ENCODE measurements around the gene MXRA8.

The MXRA8 gene

DNA sequence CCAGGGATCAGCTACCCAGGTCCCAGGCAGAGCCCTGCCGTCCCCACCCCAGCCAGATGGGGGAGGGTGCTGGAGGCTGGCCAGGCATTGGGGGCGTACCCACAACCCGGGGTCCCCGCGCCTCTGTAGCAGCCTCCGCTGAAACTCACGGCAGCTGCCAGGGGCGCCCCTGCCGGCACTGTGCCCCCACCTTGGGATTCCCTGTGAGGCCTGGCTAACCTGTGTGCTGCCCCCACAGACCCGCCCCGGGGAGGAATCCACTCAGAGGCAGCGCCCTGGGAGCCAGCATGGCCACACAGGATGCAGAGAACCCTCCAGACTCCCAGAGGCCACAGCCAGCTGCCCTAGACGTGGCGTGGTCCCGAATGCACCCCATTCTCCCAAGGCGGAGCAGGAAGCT lies 13.0 kb downstream of the MXRA8 start:
- Histone ChIP-seq H3K4me3 (replicated peaks; ENCODE audit: insufficient read depth, low read length) (no peak overlapping the region), H3K27me3 (ENCODE audit: insufficient read depth, poor library complexity, severe bottlenecking) (no peaks in the 10 kb centered on the region), H3K27ac (replicated peaks) (no peak overlapping the region)
- DNase-seq (ENCODE audit: low read depth in 1 of 2, low spot score in 1 of 2) = no peak
- TF ChIP-seq SPI1 (IDR thresholded peaks at IDR 0.05; ENCODE audit: borderline replicate concordance, low read depth) (no peak), POLR2AphosphoS5 (IDR thresholded peaks at IDR 0.05; ENCODE audit: low read depth) (no peak), GABPA (IDR thresholded peaks at IDR 0.05; ENCODE audit: low read depth) (no peak)
- TF ChIP-seq, protein P1, sequence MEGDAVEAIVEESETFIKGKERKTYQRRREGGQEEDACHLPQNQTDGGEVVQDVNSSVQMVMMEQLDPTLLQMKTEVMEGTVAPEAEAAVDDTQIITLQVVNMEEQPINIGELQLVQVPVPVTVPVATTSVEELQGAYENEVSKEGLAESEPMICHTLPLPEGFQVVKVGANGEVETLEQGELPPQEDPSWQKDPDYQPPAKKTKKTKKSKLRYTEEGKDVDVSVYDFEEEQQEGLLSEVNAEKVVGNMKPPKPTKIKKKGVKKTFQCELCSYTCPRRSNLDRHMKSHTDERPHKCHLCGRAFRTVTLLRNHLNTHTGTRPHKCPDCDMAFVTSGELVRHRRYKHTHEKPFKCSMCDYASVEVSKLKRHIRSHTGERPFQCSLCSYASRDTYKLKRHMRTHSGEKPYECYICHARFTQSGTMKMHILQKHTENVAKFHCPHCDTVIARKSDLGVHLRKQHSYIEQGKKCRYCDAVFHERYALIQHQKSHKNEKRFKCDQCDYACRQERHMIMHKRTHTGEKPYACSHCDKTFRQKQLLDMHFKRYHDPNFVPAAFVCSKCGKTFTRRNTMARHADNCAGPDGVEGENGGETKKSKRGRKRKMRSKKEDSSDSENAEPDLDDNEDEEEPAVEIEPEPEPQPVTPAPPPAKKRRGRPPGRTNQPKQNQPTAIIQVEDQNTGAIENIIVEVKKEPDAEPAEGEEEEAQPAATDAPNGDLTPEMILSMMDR (IDR thresholded peaks at IDR 0.05; ENCODE audit: insufficient read depth, low read length) = no peak
- TF ChIP-seq, protein P2, sequence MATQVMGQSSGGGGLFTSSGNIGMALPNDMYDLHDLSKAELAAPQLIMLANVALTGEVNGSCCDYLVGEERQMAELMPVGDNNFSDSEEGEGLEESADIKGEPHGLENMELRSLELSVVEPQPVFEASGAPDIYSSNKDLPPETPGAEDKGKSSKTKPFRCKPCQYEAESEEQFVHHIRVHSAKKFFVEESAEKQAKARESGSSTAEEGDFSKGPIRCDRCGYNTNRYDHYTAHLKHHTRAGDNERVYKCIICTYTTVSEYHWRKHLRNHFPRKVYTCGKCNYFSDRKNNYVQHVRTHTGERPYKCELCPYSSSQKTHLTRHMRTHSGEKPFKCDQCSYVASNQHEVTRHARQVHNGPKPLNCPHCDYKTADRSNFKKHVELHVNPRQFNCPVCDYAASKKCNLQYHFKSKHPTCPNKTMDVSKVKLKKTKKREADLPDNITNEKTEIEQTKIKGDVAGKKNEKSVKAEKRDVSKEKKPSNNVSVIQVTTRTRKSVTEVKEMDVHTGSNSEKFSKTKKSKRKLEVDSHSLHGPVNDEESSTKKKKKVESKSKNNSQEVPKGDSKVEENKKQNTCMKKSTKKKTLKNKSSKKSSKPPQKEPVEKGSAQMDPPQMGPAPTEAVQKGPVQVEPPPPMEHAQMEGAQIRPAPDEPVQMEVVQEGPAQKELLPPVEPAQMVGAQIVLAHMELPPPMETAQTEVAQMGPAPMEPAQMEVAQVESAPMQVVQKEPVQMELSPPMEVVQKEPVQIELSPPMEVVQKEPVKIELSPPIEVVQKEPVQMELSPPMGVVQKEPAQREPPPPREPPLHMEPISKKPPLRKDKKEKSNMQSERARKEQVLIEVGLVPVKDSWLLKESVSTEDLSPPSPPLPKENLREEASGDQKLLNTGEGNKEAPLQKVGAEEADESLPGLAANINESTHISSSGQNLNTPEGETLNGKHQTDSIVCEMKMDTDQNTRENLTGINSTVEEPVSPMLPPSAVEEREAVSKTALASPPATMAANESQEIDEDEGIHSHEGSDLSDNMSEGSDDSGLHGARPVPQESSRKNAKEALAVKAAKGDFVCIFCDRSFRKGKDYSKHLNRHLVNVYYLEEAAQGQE (IDR thresholded peaks at IDR 0.05; ENCODE audit: insufficient replicate concordance, low read depth) = no peak

DNA sequence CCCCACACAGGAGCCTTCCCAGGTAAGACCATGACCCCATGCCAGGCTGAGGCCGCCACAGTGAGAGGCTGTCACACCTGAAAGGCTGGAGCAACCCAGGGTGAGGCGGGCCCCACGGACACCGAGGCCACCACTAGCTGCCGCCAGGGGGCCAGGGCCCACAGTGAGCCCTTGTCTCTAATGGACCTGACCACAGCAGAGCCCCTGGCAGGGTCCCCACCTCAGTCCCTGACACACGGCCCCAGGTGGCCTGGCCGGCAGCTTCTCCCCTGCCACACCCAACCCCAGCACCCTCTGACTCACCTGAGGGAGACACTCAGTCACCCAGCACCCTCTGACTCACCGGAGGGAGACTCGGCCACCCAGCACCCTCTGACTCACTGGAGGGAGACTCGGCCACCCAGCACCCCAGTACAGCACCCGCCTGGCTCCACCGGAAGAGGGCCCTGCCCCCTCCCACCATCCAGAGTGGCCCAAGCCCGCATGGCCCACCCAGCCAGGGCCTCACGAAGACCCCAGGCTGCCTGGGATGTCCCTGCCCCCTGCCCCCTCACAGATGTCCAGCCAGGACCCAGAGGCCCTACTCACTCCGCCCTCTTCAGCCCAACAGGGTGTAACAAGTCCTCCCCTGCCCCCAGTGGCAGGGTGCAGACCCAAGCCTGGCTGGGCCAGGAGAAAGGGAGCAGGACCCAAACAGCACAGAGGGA lies 13.5 kb downstream of the MXRA8 start:
- H3K4me3 ChIP-seq (replicated peaks; ENCODE audit: insufficient read depth, low read length) = no peak overlapping the region
- TF ChIP-seq GABPA (IDR thresholded peaks at IDR 0.05; ENCODE audit: low read depth) = no peak
- TF ChIP-seq SPI1 (IDR thresholded peaks at IDR 0.05; ENCODE audit: borderline replicate concordance, low read depth) = no peak

DNA sequence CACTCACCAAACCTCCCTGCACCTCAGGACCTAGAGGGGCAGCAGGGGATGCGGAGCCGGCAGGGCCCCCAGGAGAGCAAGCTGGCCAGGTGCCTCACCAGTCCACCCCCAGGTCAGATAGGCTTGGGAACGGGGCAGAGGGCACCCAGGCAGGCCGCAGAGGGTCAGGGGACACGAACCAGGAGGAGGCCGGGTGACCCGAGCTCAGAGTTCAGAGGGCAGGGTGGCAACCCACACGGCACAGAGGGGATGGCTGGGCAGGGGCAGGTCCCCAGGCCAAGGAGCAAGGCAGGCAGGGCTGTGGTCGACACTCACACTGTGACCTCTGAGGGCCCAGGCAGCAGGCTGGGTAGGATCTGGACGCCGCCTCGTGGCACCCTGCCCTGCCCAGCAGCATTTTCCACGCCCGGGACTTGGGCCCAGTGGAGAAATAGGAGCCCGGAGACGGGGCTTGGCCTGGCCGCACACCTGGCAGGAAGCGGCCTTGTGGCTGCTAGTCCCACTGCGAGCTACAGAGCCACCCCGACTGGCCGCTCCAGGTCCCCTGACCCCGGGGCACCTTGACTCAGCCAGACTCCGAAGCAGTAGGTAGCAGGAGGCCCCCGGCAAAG lies 14.4 kb downstream of the MXRA8 start:
- TF ChIP-seq POLR2AphosphoS5 (IDR thresholded peaks at IDR 0.05; ENCODE audit: low read depth) (no peak), SPI1 (IDR thresholded peaks at IDR 0.05; ENCODE audit: borderline replicate concordance, low read depth) (no peak), GABPA (IDR thresholded peaks at IDR 0.05; ENCODE audit: low read depth) (no peak)
- TF ChIP-seq, protein P2 (IDR thresholded peaks at IDR 0.05; ENCODE audit: insufficient replicate concordance, low read depth) = no peak
- TF ChIP-seq, protein P1 (IDR thresholded peaks at IDR 0.05; ENCODE audit: insufficient read depth, low read length) = no peak
- no peak overlapping the region for H3K27ac ChIP-seq (replicated peaks)
- no peaks in the 10 kb centered on the region for H3K27me3 ChIP-seq (ENCODE audit: insufficient read depth, poor library complexity, severe bottlenecking)
- DNase-seq (ENCODE audit: low read depth in 1 of 2, low spot score in 1 of 2) = no peak
- no peak overlapping the region for H3K4me3 ChIP-seq (replicated peaks; ENCODE audit: insufficient read depth, low read length)

More for the DNA sequence above, 13.5 kb downstream of the MXRA8 start:
- Histone ChIP-seq H3K27ac (replicated peaks) (no peak overlapping the region), H3K27me3 (ENCODE audit: insufficient read depth, poor library complexity, severe bottlenecking) (no peaks in the 10 kb centered on the region)
- DNase-seq (ENCODE audit: low read depth in 1 of 2, low spot score in 1 of 2) = no peak

DNA sequence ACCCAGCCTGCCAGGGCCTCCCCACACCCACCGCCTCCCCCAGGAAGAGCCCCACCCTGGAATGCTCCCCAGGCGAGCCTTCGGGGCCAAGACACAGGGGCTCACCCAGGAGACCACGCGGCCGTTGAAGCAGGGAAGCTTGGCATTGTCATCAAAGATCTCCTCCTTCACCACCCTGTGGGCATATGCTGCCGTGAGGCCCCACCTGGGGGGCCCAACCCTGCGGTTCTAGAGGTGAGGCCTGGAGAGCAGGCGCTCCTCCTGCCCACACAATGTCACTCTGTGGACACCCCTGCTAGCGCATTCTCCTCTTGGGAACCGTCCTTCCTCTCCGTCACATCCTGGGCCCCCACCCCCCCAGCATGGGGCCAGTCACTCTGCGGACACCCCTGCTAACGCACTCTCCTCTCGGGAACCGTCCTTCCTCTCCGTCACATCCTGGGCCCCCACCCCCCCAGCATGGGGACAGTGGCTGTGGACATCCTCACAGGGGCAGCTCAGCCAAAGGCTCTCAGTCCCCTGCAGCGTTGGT lies 15.7 kb downstream of the MXRA8 start:
- no peak overlapping the region for H3K27ac ChIP-seq (replicated peaks)

More for the DNA sequence above, 15.7 kb downstream of the MXRA8 start:
- TF ChIP-seq GABPA (IDR thresholded peaks at IDR 0.05; ENCODE audit: low read depth) (no peak), SPI1 (IDR thresholded peaks at IDR 0.05; ENCODE audit: borderline replicate concordance, low read depth) (no peak), POLR2AphosphoS5 (IDR thresholded peaks at IDR 0.05; ENCODE audit: low read depth) (no peak)
- TF ChIP-seq, protein P2 (IDR thresholded peaks at IDR 0.05; ENCODE audit: insufficient replicate concordance, low read depth) = no peak
- TF ChIP-seq, protein P1 (IDR thresholded peaks at IDR 0.05; ENCODE audit: insufficient read depth, low read length) = no peak
- Histone ChIP-seq H3K4me3 (replicated peaks; ENCODE audit: insufficient read depth, low read length) (no peak overlapping the region), H3K27me3 (ENCODE audit: insufficient read depth, poor library complexity, severe bottlenecking) (no peaks in the 10 kb centered on the region)
- no peak for DNase-seq (ENCODE audit: low read depth in 1 of 2, low spot score in 1 of 2)
